HEK293 (cell line): Measurements from ENCODE around the gene GLT8D2.

Experiments used
- CTCF ChIA-PET: fragments of 350-600 bp; formaldehyde crosslinking; extraction: SDS; loops from one replicate; lab custom pipeline; 2021; ENCODE audit warnings: antibody characterized with exemption; lab: Yijun Ruan, JAX
- POLR2A ChIA-PET: fragments of 300-600 bp; formaldehyde crosslinking; extraction: SDS; loops from one replicate; lab custom pipeline; 2020; ENCODE audit warnings: antibody characterized with exemption, inconsistent platforms; lab: Yijun Ruan, JAX
- H3K27ac ChIP-seq: fragments of 200-500 bp; sonication (Bioruptor generic); 2 replicates; pipeline ENCODE4 v1.5.1; 2014; ENCODE audit warnings: low read depth, low read length, control low read depth, inconsistent platforms; ENCODE audit errors: extremely low read depth
- H3K36me3 ChIP-seq, 2 experiments: fragments of 200-500 bp in 1 of 2; sonication (Bioruptor generic) in 1 of 2; 1 replicate in 1 of 2; 2 replicates in 1 of 2; pipeline ENCODE4 v1.5.1; 2014 to 2017; ENCODE audit warnings: inconsistent platforms in 2 of 2, low read length in 2 of 2; ENCODE audit not compliant: control insufficient read depth in 2 of 2, insufficient read depth in 1 of 2
- H3K4me1 ChIP-seq: fragments of 200-500 bp; sonication (Bioruptor generic); 2 replicates; pipeline ENCODE4 v1.5.1; 2014; ENCODE audit warnings: mild to moderate bottlenecking, low read length, inconsistent platforms; ENCODE audit not compliant: control insufficient read depth, insufficient read depth
- H3K4me3 ChIP-seq: 2 replicates; pipeline ENCODE4 v1.5.1; 2011; ENCODE audit warnings: low read depth, mild to moderate bottlenecking, control low read depth, low read length, moderate library complexity
- H3K9me3 ChIP-seq: fragments of 200-500 bp; sonication (Bioruptor generic); 2 replicates; pipeline ENCODE4 v1.5.1; 2014; ENCODE audit warnings: low read depth, low read length, inconsistent platforms; ENCODE audit not compliant: control insufficient read depth, insufficient read depth
- GFI1B ChIP-seq: fragments of 450-650 bp; formaldehyde crosslinking; IDR thresholded peaks from 2 replicates; pipeline ENCODE4 v1.5.1; 2016; ENCODE audit warnings: missing biosample characterization, missing genetic modification characterization
- HOXC10 ChIP-seq: sonication (generic); formaldehyde crosslinking; IDR thresholded peaks from 2 replicates; pipeline ENCODE4 v1.8.1; 2023; ENCODE audit warnings: mild to moderate bottlenecking, missing genetic modification reagents
- ZFP41 ChIP-seq: fragments of 450-650 bp; formaldehyde crosslinking; IDR thresholded peaks from 2 replicates; pipeline ENCODE4 v1.5.1; 2016; ENCODE audit warnings: missing biosample characterization, missing genetic modification characterization, borderline replicate concordance
- ZNF174 ChIP-seq: fragments of 450-650 bp; formaldehyde crosslinking; IDR thresholded peaks from 2 replicates; pipeline ENCODE4 v1.5.0; 2017; ENCODE audit warnings: missing biosample characterization, mild to moderate bottlenecking, missing genetic modification characterization
- ZNF211 ChIP-seq: fragments of 450-650 bp; formaldehyde crosslinking; IDR thresholded peaks from 2 replicates; pipeline ENCODE4 v1.5.1; 2016; ENCODE audit warnings: low read depth, missing biosample characterization, missing genetic modification characterization
- ZNF239 ChIP-seq: fragments of 450-650 bp; formaldehyde crosslinking; IDR thresholded peaks from 2 replicates; pipeline ENCODE4 v1.5.1; 2016; ENCODE audit warnings: missing biosample characterization, missing genetic modification characterization
- ZNF292 ChIP-seq: fragments of 450-650 bp; formaldehyde crosslinking; IDR thresholded peaks from 2 replicates; pipeline ENCODE4 v1.5.1; 2016; ENCODE audit warnings: low read depth, missing biosample characterization, missing genetic modification characterization, borderline replicate concordance
- ZNF366 ChIP-seq: fragments of 450-650 bp; formaldehyde crosslinking; conservative IDR thresholded peaks from 2 replicates; pipeline ENCODE4 v1.5.1; 2016; ENCODE audit warnings: missing biosample characterization, missing genetic modification characterization
- ZNF585B ChIP-seq: fragments of 450-650 bp; formaldehyde crosslinking; IDR thresholded peaks from 2 replicates; pipeline ENCODE4 v1.5.1; 2016; ENCODE audit warnings: missing biosample characterization, missing genetic modification characterization
- ZNF623 ChIP-seq: fragments of 450-650 bp; formaldehyde crosslinking; IDR thresholded peaks from 2 replicates; pipeline ENCODE4 v1.5.1; 2016; ENCODE audit warnings: missing biosample characterization, missing genetic modification characterization
- ZNF747 ChIP-seq: fragments of 450-650 bp; formaldehyde crosslinking; IDR thresholded peaks from 2 replicates; pipeline ENCODE4 v1.5.1; 2016; ENCODE audit warnings: missing biosample characterization, missing genetic modification characterization
- ZNF843 ChIP-seq: fragments of 450-650 bp; formaldehyde crosslinking; IDR thresholded peaks from 2 replicates; pipeline ENCODE4 v1.5.1; 2016; ENCODE audit warnings: missing biosample characterization, missing genetic modification characterization
- TF ChIP-seq, protein P1 (sequence below): fragments of 450-650 bp; formaldehyde crosslinking; IDR thresholded peaks from 2 replicates; pipeline ENCODE4 v1.5.1; 2016; ENCODE audit warnings: missing biosample characterization, missing genetic modification characterization
- TF ChIP-seq, protein P2 (sequence below): fragments of 450-650 bp; formaldehyde crosslinking; IDR thresholded peaks from 2 replicates; pipeline ENCODE4 v1.5.1; 2016; ENCODE audit warnings: missing biosample characterization, missing genetic modification characterization
- TF ChIP-seq, protein P3 (sequence below): fragments of 450-650 bp; formaldehyde crosslinking; IDR thresholded peaks from 2 replicates; pipeline ENCODE4 v1.5.1; 2017; ENCODE audit warnings: missing biosample characterization, missing genetic modification characterization
- TF ChIP-seq, protein P4 (sequence below): fragments of 450-650 bp; formaldehyde crosslinking; IDR thresholded peaks from 2 replicates; pipeline ENCODE4 v1.5.1; 2016; ENCODE audit warnings: missing biosample characterization, missing genetic modification characterization, low read depth
- TF ChIP-seq, protein P5 (sequence below): fragments of 450-650 bp; formaldehyde crosslinking; optimal IDR thresholded peaks from 2 replicates; pipeline ENCODE3; 2016; ENCODE audit warnings: missing biosample characterization, mild to moderate bottlenecking, missing genetic modification characterization
- TF ChIP-seq, protein P6 (sequence below): IDR thresholded peaks from 2 replicates; pipeline ENCODE4 v1.6.1; 2011; ENCODE audit warnings: mild to moderate bottlenecking, low read depth, low read length, borderline replicate concordance
- TF ChIP-seq, protein P7 (sequence below): fragments of 450-650 bp; formaldehyde crosslinking; IDR thresholded peaks from 2 replicates; pipeline ENCODE4 v1.5.1; 2016; ENCODE audit warnings: missing biosample characterization, missing genetic modification characterization

Gene GLT8D2

DNA sequence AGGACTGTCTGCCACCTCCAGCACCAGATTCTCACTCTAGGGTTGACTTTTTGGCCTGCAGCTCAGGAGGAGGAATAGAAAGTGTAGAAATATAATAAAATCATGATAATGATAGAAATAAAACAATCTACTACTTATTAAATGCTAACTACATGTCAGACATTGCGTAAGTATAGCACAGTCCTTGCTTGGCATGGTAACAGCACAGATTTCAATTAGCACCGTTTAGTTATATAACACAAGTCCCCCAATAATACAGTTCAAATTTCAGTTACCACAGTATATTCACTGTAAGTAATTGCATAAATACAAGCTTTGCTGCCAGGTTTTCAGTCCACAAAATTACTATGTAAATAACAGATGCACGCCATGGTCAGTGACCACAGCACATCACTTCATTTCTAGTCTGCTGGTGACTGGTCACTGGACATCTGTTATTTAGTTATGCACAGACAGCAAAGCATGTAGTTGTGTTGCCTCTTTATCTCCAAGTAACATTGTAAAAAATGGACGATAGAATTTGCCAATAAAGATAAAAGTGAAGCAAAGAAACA lies 6.5 kb upstream of the GLT8D2 start (continued):
- TF ChIP-seq, protein P1, sequence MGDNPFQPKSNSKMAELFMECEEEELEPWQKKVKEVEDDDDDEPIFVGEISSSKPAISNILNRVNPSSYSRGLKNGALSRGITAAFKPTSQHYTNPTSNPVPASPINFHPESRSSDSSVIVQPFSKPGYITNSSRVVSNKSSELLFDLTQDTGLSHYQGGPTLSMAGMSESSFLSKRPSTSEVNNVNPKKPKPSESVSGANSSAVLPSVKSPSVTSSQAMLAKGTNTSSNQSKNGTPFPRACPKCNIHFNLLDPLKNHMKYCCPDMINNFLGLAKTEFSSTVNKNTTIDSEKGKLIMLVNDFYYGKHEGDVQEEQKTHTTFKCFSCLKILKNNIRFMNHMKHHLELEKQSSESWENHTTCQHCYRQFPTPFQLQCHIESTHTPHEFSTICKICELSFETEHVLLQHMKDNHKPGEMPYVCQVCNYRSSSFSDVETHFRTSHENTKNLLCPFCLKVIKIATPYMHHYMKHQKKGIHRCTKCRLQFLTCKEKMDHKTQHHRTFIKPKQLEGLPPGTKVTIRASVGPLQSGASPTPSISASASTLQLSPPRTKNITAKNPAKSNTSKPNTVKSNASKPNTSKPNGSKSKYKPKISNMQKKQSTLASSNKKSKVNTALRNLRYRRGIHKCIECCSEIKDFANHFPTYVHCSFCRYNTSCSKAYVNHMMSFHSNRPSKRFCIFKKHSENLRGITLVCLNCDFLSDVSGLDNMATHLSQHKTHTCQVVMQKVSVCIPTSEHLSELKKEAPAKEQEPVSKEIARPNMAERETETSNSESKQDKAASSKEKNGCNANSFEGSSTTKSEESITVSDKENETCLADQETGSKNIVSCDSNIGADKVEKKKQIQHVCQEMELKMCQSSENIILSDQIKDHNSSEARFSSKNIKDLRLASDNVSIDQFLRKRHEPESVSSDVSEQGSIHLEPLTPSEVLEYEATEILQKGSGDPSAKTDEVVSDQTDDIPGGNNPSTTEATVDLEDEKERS: no peak
- TF ChIP-seq, protein P2, sequence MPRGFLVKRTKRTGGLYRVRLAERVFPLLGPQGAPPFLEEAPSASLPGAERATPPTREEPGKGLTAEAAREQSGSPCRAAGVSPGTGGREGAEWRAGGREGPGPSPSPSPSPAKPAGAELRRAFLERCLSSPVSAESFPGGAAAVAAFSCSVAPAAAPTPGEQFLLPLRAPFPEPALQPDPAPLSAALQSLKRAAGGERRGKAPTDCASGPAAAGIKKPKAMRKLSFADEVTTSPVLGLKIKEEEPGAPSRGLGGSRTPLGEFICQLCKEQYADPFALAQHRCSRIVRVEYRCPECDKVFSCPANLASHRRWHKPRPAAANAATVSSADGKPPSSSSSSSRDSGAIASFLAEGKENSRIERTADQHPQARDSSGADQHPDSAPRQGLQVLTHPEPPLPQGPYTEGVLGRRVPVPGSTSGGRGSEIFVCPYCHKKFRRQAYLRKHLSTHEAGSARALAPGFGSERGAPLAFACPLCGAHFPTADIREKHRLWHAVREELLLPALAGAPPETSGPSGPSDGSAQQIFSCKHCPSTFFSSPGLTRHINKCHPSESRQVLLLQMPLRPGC: no peak
- TF ChIP-seq ZNF211 (tag by site-specific recombination) (no peak), ZNF239 (tag by site-specific recombination) (no peak), ZNF292 (tag by site-specific recombination) (no peak)
- TF ChIP-seq, protein P3, sequence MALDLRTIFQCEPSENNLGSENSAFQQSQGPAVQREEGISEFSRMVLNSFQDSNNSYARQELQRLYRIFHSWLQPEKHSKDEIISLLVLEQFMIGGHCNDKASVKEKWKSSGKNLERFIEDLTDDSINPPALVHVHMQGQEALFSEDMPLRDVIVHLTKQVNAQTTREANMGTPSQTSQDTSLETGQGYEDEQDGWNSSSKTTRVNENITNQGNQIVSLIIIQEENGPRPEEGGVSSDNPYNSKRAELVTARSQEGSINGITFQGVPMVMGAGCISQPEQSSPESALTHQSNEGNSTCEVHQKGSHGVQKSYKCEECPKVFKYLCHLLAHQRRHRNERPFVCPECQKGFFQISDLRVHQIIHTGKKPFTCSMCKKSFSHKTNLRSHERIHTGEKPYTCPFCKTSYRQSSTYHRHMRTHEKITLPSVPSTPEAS (tag by site-specific recombination): no peak

DNA sequence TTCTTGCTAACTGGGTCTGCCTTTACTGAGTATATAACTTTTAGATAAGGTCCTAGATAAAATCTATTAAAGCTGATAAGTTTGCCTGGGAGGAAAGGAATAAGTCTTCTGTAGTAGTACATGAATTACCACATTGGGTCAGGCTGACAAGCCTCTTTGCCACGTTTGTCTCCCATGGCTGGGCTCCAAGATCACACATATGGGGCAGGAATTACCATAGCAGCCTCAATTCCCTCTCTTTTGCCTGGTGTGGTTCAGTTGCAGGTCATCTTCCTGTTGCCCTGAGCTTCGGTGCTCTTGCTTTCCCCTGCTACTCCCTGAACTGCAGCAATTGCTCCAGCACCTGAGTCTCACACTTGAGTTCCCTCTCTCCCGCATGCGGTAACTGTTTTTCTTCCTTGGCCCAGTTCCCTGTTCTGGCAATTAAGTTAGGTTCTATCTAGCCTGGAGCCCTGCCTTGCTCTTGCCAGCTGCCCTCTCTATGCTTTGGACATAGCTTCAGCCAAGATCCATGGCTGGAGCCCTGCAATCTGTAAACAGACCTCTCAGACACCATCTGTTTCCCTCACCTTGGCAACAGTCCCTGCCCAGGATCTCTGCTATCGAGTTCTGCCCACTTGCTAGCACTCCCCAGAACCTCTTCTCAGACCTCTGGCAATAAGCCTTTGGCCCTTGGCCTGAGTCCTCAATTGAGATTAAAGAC lies 5.8 kb upstream of the GLT8D2 start:
- no peak overlapping the region for H3K4me3 ChIP-seq
- H3K36me3 ChIP-seq: no peaks in the 10 kb centered on the region
- no peaks in the 10 kb centered on the region for H3K4me1 ChIP-seq
- no peak for TF ChIP-seq HOXC10 (CRISPR knock-in tag)
- TF ChIP-seq ZNF366 (tag by site-specific recombination): no peak
- TF ChIP-seq, protein P4, sequence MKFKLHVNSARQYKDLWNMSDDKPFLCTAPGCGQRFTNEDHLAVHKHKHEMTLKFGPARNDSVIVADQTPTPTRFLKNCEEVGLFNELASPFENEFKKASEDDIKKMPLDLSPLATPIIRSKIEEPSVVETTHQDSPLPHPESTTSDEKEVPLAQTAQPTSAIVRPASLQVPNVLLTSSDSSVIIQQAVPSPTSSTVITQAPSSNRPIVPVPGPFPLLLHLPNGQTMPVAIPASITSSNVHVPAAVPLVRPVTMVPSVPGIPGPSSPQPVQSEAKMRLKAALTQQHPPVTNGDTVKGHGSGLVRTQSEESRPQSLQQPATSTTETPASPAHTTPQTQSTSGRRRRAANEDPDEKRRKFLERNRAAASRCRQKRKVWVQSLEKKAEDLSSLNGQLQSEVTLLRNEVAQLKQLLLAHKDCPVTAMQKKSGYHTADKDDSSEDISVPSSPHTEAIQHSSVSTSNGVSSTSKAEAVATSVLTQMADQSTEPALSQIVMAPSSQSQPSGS: no peak
- TF ChIP-seq ZNF585B (tag by site-specific recombination): no peak
- no peak for TF ChIP-seq ZFP41 (tag by site-specific recombination)
- no peak for TF ChIP-seq ZNF747 (tag by site-specific recombination)
- TF ChIP-seq, protein P5, sequence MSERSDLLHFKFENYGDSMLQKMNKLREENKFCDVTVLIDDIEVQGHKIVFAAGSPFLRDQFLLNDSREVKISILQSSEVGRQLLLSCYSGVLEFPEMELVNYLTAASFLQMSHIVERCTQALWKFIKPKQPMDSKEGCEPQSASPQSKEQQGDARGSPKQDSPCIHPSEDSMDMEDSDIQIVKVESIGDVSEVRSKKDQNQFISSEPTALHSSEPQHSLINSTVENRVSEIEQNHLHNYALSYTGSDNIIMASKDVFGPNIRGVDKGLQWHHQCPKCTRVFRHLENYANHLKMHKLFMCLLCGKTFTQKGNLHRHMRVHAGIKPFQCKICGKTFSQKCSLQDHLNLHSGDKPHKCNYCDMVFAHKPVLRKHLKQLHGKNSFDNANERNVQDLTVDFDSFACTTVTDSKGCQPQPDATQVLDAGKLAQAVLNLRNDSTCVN: no peak
- no peak for TF ChIP-seq ZNF843
- TF ChIP-seq, protein P6, sequence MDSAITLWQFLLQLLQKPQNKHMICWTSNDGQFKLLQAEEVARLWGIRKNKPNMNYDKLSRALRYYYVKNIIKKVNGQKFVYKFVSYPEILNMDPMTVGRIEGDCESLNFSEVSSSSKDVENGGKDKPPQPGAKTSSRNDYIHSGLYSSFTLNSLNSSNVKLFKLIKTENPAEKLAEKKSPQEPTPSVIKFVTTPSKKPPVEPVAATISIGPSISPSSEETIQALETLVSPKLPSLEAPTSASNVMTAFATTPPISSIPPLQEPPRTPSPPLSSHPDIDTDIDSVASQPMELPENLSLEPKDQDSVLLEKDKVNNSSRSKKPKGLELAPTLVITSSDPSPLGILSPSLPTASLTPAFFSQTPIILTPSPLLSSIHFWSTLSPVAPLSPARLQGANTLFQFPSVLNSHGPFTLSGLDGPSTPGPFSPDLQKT: no peak
- TF ChIP-seq ZNF174: no peak
- no peak for TF ChIP-seq ZNF623
- TF ChIP-seq GFI1B: no peak
- TF ChIP-seq, protein P7, sequence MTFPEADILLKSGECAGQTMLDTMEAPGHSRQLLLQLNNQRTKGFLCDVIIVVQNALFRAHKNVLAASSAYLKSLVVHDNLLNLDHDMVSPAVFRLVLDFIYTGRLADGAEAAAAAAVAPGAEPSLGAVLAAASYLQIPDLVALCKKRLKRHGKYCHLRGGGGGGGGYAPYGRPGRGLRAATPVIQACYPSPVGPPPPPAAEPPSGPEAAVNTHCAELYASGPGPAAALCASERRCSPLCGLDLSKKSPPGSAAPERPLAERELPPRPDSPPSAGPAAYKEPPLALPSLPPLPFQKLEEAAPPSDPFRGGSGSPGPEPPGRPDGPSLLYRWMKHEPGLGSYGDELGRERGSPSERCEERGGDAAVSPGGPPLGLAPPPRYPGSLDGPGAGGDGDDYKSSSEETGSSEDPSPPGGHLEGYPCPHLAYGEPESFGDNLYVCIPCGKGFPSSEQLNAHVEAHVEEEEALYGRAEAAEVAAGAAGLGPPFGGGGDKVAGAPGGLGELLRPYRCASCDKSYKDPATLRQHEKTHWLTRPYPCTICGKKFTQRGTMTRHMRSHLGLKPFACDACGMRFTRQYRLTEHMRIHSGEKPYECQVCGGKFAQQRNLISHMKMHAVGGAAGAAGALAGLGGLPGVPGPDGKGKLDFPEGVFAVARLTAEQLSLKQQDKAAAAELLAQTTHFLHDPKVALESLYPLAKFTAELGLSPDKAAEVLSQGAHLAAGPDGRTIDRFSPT (tag by site-specific recombination): no peak
- H3K27ac ChIP-seq: no peak overlapping the region
- H3K9me3 ChIP-seq: no peaks in the 10 kb centered on the region
- CTCF ChIA-PET: interaction anchor here (0.6 to 1.4 kb wide), 3 partner anchors 53 to 136 kb away, joined by 3 to 5 read pairs (median 5); no protein-coding TSS in a partner anchor
- POLR2A ChIA-PET: no interaction called here
